Embryonic facial prominence (tissue), 1 donor: ENCODE measurements around the gene LMBR1.
"Not testable (repeated sequence)": the region's sequence is repeated elsewhere in the genome, so short reads cannot be mapped to it uniquely, and the experiment has no call there.

ENCODE experiments used
- DNase-seq: peaks from one replicate; pipeline ENCODE4 v3.0.0-alpha.2; 2016; ENCODE audit errors: extremely low spot score

LMBR1 gene

GRCh38 chr7:156759579-156760202 lies 133.3 kb downstream of the LMBR1 start:
- DNase-seq, result no peak

GRCh38 chr7:156759143-156759542 lies 133.8 kb downstream of the LMBR1 start:
- no peak for DNase-seq

- no peak for DNase-seq
Observed at GRCh38 chr7:156754201-156754600, 138.8 kb downstream of the LMBR1 start.

- no peak for DNase-seq
Observed at GRCh38 chr7:156753630-156754029, 139.4 kb downstream of the LMBR1 start.

- DNase-seq, result no peak
Observed at GRCh38 chr7:156753229-156753560, 139.8 kb downstream of the LMBR1 start.

- DNase-seq, result no peak
Observed at GRCh38 chr7:156752367-156753228, 140.4 kb downstream of the LMBR1 start.

- DNase-seq, result no peak
Observed at GRCh38 chr7:156751319-156751718, 141.7 kb downstream of the LMBR1 start.

- no peak for DNase-seq
Observed at GRCh38 chr7:156747718-156748117, 145.3 kb downstream of the LMBR1 start.

- DNase-seq, result no peak
Observed at GRCh38 chr7:156746891-156747290, 146.1 kb downstream of the LMBR1 start.

GRCh38 chr7:156739596-156739995 lies 153.4 kb downstream of the LMBR1 start:
- no peak for DNase-seq

- no peak for DNase-seq
Observed at GRCh38 chr7:156735851-156736250, 157.1 kb downstream of the LMBR1 start.

GRCh38 chr7:156733638-156734037 lies 159.3 kb downstream of the LMBR1 start:
- no peak for DNase-seq

- no peak for DNase-seq
Observed at GRCh38 chr7:156732091-156732625, 160.8 kb downstream of the LMBR1 start.

- no peak for DNase-seq
Observed at GRCh38 chr7:156731651-156732050, 161.3 kb downstream of the LMBR1 start.

- no peak for DNase-seq
Observed at GRCh38 chr7:156725936-156726335, 167.0 kb downstream of the LMBR1 start.

GRCh38 chr7:156725073-156725472 lies 167.9 kb downstream of the LMBR1 start:
- DNase-seq, result no peak

- DNase-seq, result no peak
Observed at GRCh38 chr7:156722043-156722826, 170.7 kb downstream of the LMBR1 start.

- no peak for DNase-seq
Observed at GRCh38 chr7:156703773-156704482, 189.1 kb downstream of the LMBR1 start.

- DNase-seq, result no peak
Observed at GRCh38 chr7:156703209-156703608, 189.8 kb downstream of the LMBR1 start.

- no peak for DNase-seq
Observed at GRCh38 chr7:156702399-156702798, 190.6 kb downstream of the LMBR1 start.

- not testable (repeated sequence) for DNase-seq
Observed at GRCh38 chr7:156701787-156702186, 191.2 kb downstream of the LMBR1 start.

GRCh38 chr7:156698512-156698911 lies 194.5 kb downstream of the LMBR1 start:
- DNase-seq, result not testable (repeated sequence)
